Adrenal gland (tissue), 12 donors: ENCODE measurements around the gene SYT2. TPM values are rescaled to one million over a fixed set of nuclear protein-coding genes. Genes with fewer than 3 reads are reported as not detected.
"Not testable (repeated sequence)": the region's sequence is repeated elsewhere in the genome, so short reads cannot be mapped to it uniquely, and the experiment has no call there.

Experiments used
- DNase-seq, 7 donors: peaks; one replicate each; pipeline ENCODE4 v3.0.0-alpha.2; 2019 to 2020
- H3K27ac ChIP-seq, 5 donors: fragments of 200-600 bp; sonication (generic) in 4 of 5; 1 replicate in 3 of 5; 2 replicates in 2 of 5; pipeline versions ENCODE4 v1.5.1 to v1.8.0; 2016 to 2020; ENCODE audit warnings: mild to moderate bottlenecking in 1 of 5
- H3K27me3 ChIP-seq: fragments of 200-600 bp; 2 replicates; pipeline ENCODE4 v1.8.0; 2021
- H3K36me3 ChIP-seq, 2 donors: fragments of 200-600 bp; replicated peaks in 1 of 2; 1 replicate in 1 of 2; 2 replicates in 1 of 2; pipeline versions ENCODE4 v1.5.1 to v1.8.0; 2018 to 2022
- H3K4me1 ChIP-seq, 2 donors: fragments of 200-600 bp; replicated peaks in 1 of 2; 1 replicate in 1 of 2; 2 replicates in 1 of 2; pipeline versions ENCODE4 v1.5.1 to v1.8.0; 2018 to 2021
- H3K4me3 ChIP-seq, 4 donors: fragments of 200-600 bp; sonication (generic) in 3 of 4; one replicate each; pipeline ENCODE4 v1.5.1; 2016 to 2018
- H3K9me3 ChIP-seq, 3 donors: fragments of 200-600 bp; sonication (generic) in 1 of 3; replicated peaks in 1 of 3; 1 replicate in 2 of 3; 2 replicates in 1 of 3; pipeline versions ENCODE4 v1.5.1 to v1.8.0; 2016 to 2021
- POLR2A ChIP-seq, 2 donors: fragments of 450-650 bp; IDR thresholded peaks; one replicate each; pipeline ENCODE4 v1.6.1; 2017; ENCODE audit warnings: antibody characterized with exemption in 2 of 2, mild to moderate bottlenecking in 2 of 2, moderate library complexity in 1 of 2
- WGBS, 4 donors: extraction: QIAGEN DNeasy Blood & Tissue Kit in 2 of 4; methylation state at CpG; one replicate each; pipeline versions ENCODE4 v1.1.5 to v1.1.7; 2013 to 2017; 5-methylcytosine and 5-hydroxymethylcytosine counted together
- intact Hi-C, 2 donors: fragments of 100-400 bp; cut with DNase I; formaldehyde crosslinking; loops; one replicate each; pipeline versions ENCODE4 v1.14.1 to v1.15.0; 2022 to 2023
- polyA plus RNA-seq, 3 donors: library from polyadenylated mRNA; stranded (reverse); fragments of 200-250 nt in 2 of 3; fragments of 350-450 nt in 1 of 3; fragmentation: Illumina TruSeq in 1 of 3; extraction: RNeasy Lipid Tissue Mini Kit (QIAGEN cat#74804) in 1 of 3; gene quantifications; one replicate each; pipeline ENCODE4 v1.2.3, GENCODE V29; 2013 to 2014
- total RNA-seq, 9 donors: library from RNA; depleted of rRNA in 4 of 9; stranded (reverse); fragments of >200 nt in 4 of 9; fragments of 120-200 nt in 1 of 9; fragmentation: NEBNext Ultra II Directional in 1 of 9; extraction: Animal tissue kit (Norgen Biotek cat#: 25700) in 1 of 9; gene quantifications; one replicate each; pipeline versions ENCODE4 v1.1.0 to v1.2.4, GENCODE V29; 2013 to 2023
- TF ChIP-seq, protein P1 (sequence below), 6 experiments: fragments of 450-650 bp in 4 of 6; fragments of 200-600 bp in 2 of 6; sonication (generic) in 1 of 6; IDR thresholded peaks; 1 replicate in 5 of 6; 2 replicates in 1 of 6; pipeline versions ENCODE4 v1.5.1 to v1.8.0; 2016 to 2021; ENCODE audit warnings: antibody characterized with exemption in 6 of 6, mild to moderate bottlenecking in 2 of 6, moderate library complexity in 1 of 6
- donor health status: healthy with polysubstance abuse.
- donor health status: Bipolar disorder and iron deficiency.
- donor health status: DM: yes; HTN: yes; CAD: no.
- donor health status: DM: no; HTN: no; CAD: no.
- donor health status: DM: no; HTN: no; CAD: no.
- donor health status: DM: yes; HTN: yes; CAD: no.

Gene SYT2
- total and polyA plus RNA-seq, 12 donors = 0.08 to 3.8 (median 0.44) TPM; not detected in 3

- DNase-seq = no peak
- Histone ChIP-seq H3K27ac (no peak overlapping the region), H3K36me3 (no peaks in the 10 kb centered on the region), H3K9me3 (no peaks in the 10 kb centered on the region), H3K4me3 (no peak overlapping the region), H3K27me3 (no peaks in the 10 kb centered on the region), H3K4me1 (no peaks in the 10 kb centered on the region)
- WGBS, 4 donors = 81 to 91% (median 88%) methylated on average over 10 of the region's 10 CpGs
- TF ChIP-seq, protein P1, sequence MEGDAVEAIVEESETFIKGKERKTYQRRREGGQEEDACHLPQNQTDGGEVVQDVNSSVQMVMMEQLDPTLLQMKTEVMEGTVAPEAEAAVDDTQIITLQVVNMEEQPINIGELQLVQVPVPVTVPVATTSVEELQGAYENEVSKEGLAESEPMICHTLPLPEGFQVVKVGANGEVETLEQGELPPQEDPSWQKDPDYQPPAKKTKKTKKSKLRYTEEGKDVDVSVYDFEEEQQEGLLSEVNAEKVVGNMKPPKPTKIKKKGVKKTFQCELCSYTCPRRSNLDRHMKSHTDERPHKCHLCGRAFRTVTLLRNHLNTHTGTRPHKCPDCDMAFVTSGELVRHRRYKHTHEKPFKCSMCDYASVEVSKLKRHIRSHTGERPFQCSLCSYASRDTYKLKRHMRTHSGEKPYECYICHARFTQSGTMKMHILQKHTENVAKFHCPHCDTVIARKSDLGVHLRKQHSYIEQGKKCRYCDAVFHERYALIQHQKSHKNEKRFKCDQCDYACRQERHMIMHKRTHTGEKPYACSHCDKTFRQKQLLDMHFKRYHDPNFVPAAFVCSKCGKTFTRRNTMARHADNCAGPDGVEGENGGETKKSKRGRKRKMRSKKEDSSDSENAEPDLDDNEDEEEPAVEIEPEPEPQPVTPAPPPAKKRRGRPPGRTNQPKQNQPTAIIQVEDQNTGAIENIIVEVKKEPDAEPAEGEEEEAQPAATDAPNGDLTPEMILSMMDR (IDR thresholded peaks at IDR 0.05) = no peak
- no peak for TF ChIP-seq POLR2A (IDR thresholded peaks at IDR 0.05)
- intact Hi-C loops = no loop called here
Measured at GRCh38 chr1:202632241-202632640, 78.0 kb downstream of the SYT2 start.

DNA sequence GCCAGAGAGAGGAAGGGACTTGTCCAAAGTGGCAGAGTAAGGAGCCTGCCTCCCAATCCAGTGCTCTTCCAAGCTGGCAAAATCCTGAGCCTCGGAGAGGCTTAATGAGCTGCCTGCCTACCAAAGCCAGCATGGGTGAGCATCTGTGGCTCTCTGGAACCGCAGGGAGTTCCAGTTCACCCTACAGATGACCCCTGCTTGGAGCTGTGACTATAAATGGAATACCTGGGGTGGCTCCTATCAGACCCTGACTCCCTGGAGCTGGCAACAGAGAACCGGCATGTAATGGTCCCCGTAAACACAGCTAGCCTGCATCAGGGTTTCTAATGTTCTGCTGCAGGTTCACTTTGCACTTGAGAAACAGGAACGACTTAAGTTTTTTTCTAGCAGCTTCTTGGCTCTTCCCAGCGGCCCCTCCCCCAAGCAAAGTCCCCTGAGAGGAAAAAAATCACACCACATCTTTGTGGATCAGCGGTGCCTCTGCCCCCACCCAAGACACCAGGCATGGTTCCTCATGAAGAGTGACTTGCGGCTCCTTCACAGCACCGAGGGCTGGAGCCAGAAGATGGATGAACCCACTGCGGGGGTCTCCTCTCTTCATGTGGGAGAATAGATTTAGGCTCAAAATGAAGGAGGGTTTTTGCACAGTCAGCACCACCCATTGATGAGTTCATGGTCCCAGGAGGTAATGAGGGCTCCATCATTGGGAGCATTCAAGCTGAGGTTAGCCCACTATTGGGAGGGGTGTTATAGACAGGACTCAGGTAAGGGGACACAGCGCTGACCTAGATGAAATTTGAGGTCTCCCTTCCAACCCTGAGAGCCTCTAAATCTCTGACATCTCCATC, 79.0 kb downstream of the SYT2 start:
- no peaks in the 10 kb centered on the region for H3K36me3 ChIP-seq
- TF ChIP-seq, protein P1 (IDR thresholded peaks at IDR 0.05) = no peak
- TF ChIP-seq POLR2A (IDR thresholded peaks at IDR 0.05) = no peak
- no peak overlapping the region for H3K4me3 ChIP-seq
- H3K4me1 ChIP-seq = no peaks in the 10 kb centered on the region
- WGBS, 4 donors = 62 to 68% (median 65%) methylated on average over 8 to 11 of the region's 11 CpGs
- DNase-seq = no peak
- no peaks in the 10 kb centered on the region for H3K27me3 ChIP-seq
- H3K27ac ChIP-seq = no peak overlapping the region
- H3K9me3 ChIP-seq = no peaks in the 10 kb centered on the region
- intact Hi-C loops = no loop called here

GRCh38 chr1:202630541-202630940, 79.7 kb downstream of the SYT2 start:
- WGBS, 4 donors = 69 to 81% (median 76%) methylated on average over 2 to 6 of the region's 6 CpGs; no CpG with 5 or more reads in 1 of the 4 donors
- H3K4me3 ChIP-seq = no peak overlapping the region
- H3K9me3 ChIP-seq = no peaks in the 10 kb centered on the region
- no peak for DNase-seq
- H3K27ac ChIP-seq = no peak overlapping the region
- TF ChIP-seq POLR2A (IDR thresholded peaks at IDR 0.05) = no peak
- TF ChIP-seq, protein P1 (IDR thresholded peaks at IDR 0.05) = no peak
- intact Hi-C loops = no loop called here
- H3K36me3 ChIP-seq = no peaks in the 10 kb centered on the region
- no peaks in the 10 kb centered on the region for H3K27me3 ChIP-seq
- no peaks in the 10 kb centered on the region for H3K4me1 ChIP-seq

GRCh38 chr1:202630096-202630495, 80.2 kb downstream of the SYT2 start:
- H3K36me3 ChIP-seq, H3K27ac ChIP-seq, H3K27me3 ChIP-seq, H3K9me3 ChIP-seq, H3K4me3 ChIP-seq, H3K4me1 ChIP-seq, intact Hi-C loops, DNase-seq: not testable (repeated sequence)
- WGBS, 4 donors = 71 to 86% (median 78%) methylated on average over 5 to 6 of the region's 6 CpGs

DNA sequence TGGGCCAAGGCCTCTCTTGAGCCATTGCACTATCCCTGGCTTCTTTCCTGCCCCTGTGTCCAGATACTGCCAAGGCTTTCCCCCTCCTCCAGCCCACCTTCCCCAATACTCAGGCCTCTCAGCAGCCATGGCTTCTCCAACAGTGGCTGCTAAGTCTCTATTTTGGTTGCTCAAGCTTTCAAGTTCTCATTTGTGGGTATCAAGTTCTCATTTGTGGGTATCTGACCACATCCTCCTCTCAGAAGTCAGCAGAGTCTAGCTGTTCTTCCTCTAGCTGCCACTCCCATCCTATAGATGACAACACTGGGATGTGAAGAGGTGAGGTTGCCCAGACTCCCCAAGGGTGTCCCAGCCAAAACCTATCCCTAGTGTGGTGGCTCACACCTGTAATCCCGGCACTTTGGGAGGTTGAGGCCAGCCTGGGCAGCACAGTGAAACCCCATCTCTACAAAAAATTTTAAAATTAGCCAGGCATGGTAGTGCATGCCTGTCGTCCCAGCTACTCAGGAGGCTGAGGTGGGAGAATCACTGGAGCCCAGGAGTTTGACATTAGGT, 80.9 kb downstream of the SYT2 start:
- H3K27ac ChIP-seq, DNase-seq, H3K27me3 ChIP-seq, H3K9me3 ChIP-seq, H3K4me3 ChIP-seq, H3K36me3 ChIP-seq, intact Hi-C loops, H3K4me1 ChIP-seq: not testable (repeated sequence)
- 47 to 84% (median 65%) methylated on average over 2 of the region's 2 CpGs; no CpG with 5 or more reads in 1 of the 4 donors for WGBS, 4 donors
